WTC11 (cell line): Measurements from ENCODE around the gene SFXN1. TPM values are rescaled to one million over a fixed set of nuclear protein-coding genes. Genes with fewer than 3 reads are reported as not detected.
A peak's percentile ranks its signal among the peaks of the same experiment; 100 is the strongest.

Source experiments
- ATAC-seq: fragments of 200-7000 bp; cut with Tn5 transposase; 2 replicates; pipeline ENCODE4 v1.10.0; 2021; ENCODE audit warnings: mild to moderate bottlenecking, moderate library complexity
- CTCF ChIA-PET: fragments of 300-600 bp; sonication (Branson Sonifier 250); formaldehyde crosslinking; loops from one replicate; lab custom pipeline; 2021; ENCODE audit warnings: antibody characterized with exemption; lab: Charles Lee
- POLR2A ChIA-PET: fragments of 350-600 bp; sonication (Branson Sonifier 250); formaldehyde crosslinking; loops from one replicate; lab custom pipeline; 2021; ENCODE audit warnings: antibody characterized with exemption; lab: Charles Lee
- DNase-seq: peaks from one replicate; pipeline ENCODE4 v3.0.0; 2021; ENCODE audit warnings: low spot score
- H3K27ac Mint-ChIP-seq: 2 replicates; pipeline ENCODE4 v1.8.0; 2021; ENCODE audit warnings: mixed read lengths
- H3K27me3 Mint-ChIP-seq: 2 replicates; pipeline ENCODE4 v1.8.0; 2021; ENCODE audit warnings: low read depth, mild to moderate bottlenecking, moderate library complexity, mixed read lengths
- H3K36me3 Mint-ChIP-seq: 2 replicates; pipeline ENCODE4 v1.8.0; 2021; ENCODE audit warnings: mixed read lengths
- H3K4me1 Mint-ChIP-seq: 2 replicates; pipeline ENCODE4 v1.8.0; 2022; ENCODE audit warnings: mixed read lengths
- H3K4me3 Mint-ChIP-seq: 2 replicates; pipeline ENCODE4 v1.8.0; 2021; ENCODE audit warnings: mild to moderate bottlenecking, moderate library complexity, mixed read lengths
- H3K9me3 Mint-ChIP-seq: 2 replicates; pipeline ENCODE4 v1.8.0; 2021; ENCODE audit warnings: mixed read lengths
- CBFB ChIP-seq: sonication (generic); formaldehyde crosslinking; IDR thresholded peaks from 2 replicates; pipeline ENCODE4 v1.8.1; 2022; ENCODE audit warnings: mild to moderate bottlenecking, low read depth, missing genetic modification reagents
- CTCF ChIP-seq: fragments of 200-600 bp; IDR thresholded peaks from 2 replicates; pipeline ENCODE4 v1.8.0; 2022; ENCODE audit warnings: antibody characterized with exemption
- FOXJ3 ChIP-seq: sonication (generic); formaldehyde crosslinking; IDR thresholded peaks from 2 replicates; pipeline ENCODE4 v1.9.0; 2021; ENCODE audit warnings: missing genetic modification reagents, mild to moderate bottlenecking, borderline replicate concordance
- MLX ChIP-seq: sonication (generic); formaldehyde crosslinking; IDR thresholded peaks from 2 replicates; pipeline ENCODE4 v1.8.1; 2023; ENCODE audit warnings: mild to moderate bottlenecking, missing genetic modification reagents, moderate library complexity
- MYBL2 ChIP-seq: sonication (generic); formaldehyde crosslinking; IDR thresholded peaks from 2 replicates; pipeline ENCODE4 v1.8.1; 2023; ENCODE audit warnings: mild to moderate bottlenecking, moderate library complexity, missing genetic modification reagents
- RORB ChIP-seq: fragments of 250-450 bp; sonication (Bioruptor Pico); IDR thresholded peaks from 2 replicates; pipeline ENCODE4 v1.9.0; 2021; ENCODE audit warnings: mild to moderate bottlenecking
- TEAD1 ChIP-seq: sonication (generic); formaldehyde crosslinking; IDR thresholded peaks from 2 replicates; pipeline ENCODE4 v1.8.0; 2022; ENCODE audit warnings: mild to moderate bottlenecking, missing genetic modification reagents
- TEAD4 ChIP-seq: sonication (generic); formaldehyde crosslinking; IDR thresholded peaks from 2 replicates; pipeline ENCODE4 v1.8.0; 2022; ENCODE audit warnings: mild to moderate bottlenecking, missing genetic modification reagents
- ZMAT4 ChIP-seq: fragments of 250-450 bp; sonication (Bioruptor Pico); IDR thresholded peaks from 2 replicates; pipeline ENCODE4 v1.9.0; 2021; ENCODE audit warnings: mild to moderate bottlenecking
- ZNF121 ChIP-seq: sonication (generic); formaldehyde crosslinking; IDR thresholded peaks from 2 replicates; pipeline ENCODE4 v1.8.0; 2023; ENCODE audit warnings: missing genetic modification reagents
- ZNF317 ChIP-seq: sonication (generic); formaldehyde crosslinking; IDR thresholded peaks from 2 replicates; pipeline ENCODE4 v1.8.1; 2023; ENCODE audit warnings: low read depth, mild to moderate bottlenecking, moderate library complexity, missing genetic modification reagents, borderline replicate concordance
- ZNF416 ChIP-seq: fragments of 250-450 bp; sonication (Bioruptor Pico); IDR thresholded peaks from 2 replicates; pipeline ENCODE4 v1.9.0; 2021; ENCODE audit warnings: mild to moderate bottlenecking, inconsistent platforms
- total RNA-seq: library from RNA; stranded (reverse); gene quantifications from 3 replicates; pipeline ENCODE4 v1.2.3, GENCODE V29; 2021
- TF ChIP-seq, protein P1 (sequence below): sonication (generic); formaldehyde crosslinking; conservative IDR thresholded peaks from 2 replicates; pipeline ENCODE4 v1.8.1; 2022; ENCODE audit warnings: mild to moderate bottlenecking, missing genetic modification reagents
- TF ChIP-seq, protein P2 (sequence below): sonication (generic); formaldehyde crosslinking; IDR thresholded peaks from 2 replicates; pipeline ENCODE4 v1.8.0; 2022; ENCODE audit warnings: mild to moderate bottlenecking, missing genetic modification reagents
- TF ChIP-seq, protein P3 (sequence below): sonication (generic); formaldehyde crosslinking; IDR thresholded peaks from 2 replicates; pipeline ENCODE4 v1.8.0; 2022; ENCODE audit warnings: mild to moderate bottlenecking, missing genetic modification reagents

The SFXN1 gene
- total RNA-seq, 1 experiment from 2014 or later = 82.9 TPM

DNA sequence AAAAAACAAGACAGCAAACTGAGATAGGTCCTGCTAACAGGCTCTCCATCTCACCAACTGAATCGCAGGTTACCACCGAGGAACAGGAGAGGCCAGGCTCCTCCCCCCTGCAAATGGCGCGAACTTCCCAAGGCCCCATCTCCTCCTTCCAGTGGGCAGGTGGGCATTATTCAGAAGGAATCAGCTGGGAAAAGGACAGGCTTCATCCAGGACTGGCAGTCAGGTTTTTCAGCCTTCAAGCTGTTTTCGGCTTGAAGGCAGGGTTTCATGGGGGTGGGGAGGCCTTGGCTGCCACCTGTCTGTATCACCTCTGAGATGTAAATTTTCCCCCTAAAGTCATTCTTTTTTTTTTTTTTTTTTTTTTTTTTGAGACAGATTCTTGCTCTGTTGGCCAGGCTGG is 79.4 kb downstream of the SFXN1 start:
- ATAC-seq (peak; percentile 45), DNase-seq (peak; percentile 37)
- ChIA-PET CTCF (interaction anchor here (0.7 to 6.0 kb wide), 6 partner anchors 8 to 172 kb away, joined by 4 to 48 read pairs (median 6); no protein-coding TSS in a partner anchor), POLR2A (interaction anchor here (0.7 to 1.1 kb wide), 2 partner anchors 9 to 980 kb away, joined by 3 read pairs; partner anchors contain the start of gene RNF44)
- Mint-ChIP-seq H3K9me3 (no peaks in the 10 kb centered on the region), H3K4me1 (peaks cover 70% of the 10 kb centered on the region), H3K4me3 (no peak overlapping the region), H3K36me3 (no peaks in the 10 kb centered on the region), H3K27me3 (no peaks in the 10 kb centered on the region), H3K27ac (peak overlapping the region; percentile 90)
- no peak for TF ChIP-seq MYBL2 (CRISPR knock-in tag)

- ATAC-seq (no peak), DNase-seq (no peak)
- POLR2A ChIA-PET = interaction anchor here (1.0 kb wide), 1 partner anchor 25 kb away, joined by 3 read pairs; no protein-coding TSS in a partner anchor
- Mint-ChIP-seq H3K27ac (peak overlapping the region; percentile 79; the same call in 1 of the 2 replicates), H3K36me3 (no peaks in the 10 kb centered on the region), H3K4me1 (peaks cover 63% of the 10 kb centered on the region), H3K9me3 (no peaks in the 10 kb centered on the region), H3K27me3 (no peaks in the 10 kb centered on the region), H3K4me3 (no peak overlapping the region)
- CTCF ChIA-PET = interaction anchor here (0.6 to 6.0 kb wide), 6 partner anchors 9 to 96 kb away, joined by 3 to 48 read pairs (median 4); no protein-coding TSS in a partner anchor
- TF ChIP-seq, protein P1, sequence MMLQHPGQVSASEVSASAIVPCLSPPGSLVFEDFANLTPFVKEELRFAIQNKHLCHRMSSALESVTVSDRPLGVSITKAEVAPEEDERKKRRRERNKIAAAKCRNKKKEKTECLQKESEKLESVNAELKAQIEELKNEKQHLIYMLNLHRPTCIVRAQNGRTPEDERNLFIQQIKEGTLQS (CRISPR knock-in tag) = no peak
- peak; percentile 97 for TF ChIP-seq ZNF121 (CRISPR knock-in tag)
Measured at GRCh38 chr5:175558801-175559480, 80.6 kb downstream of the SFXN1 start.

GRCh38 chr5:175560011-175560410 is 81.7 kb downstream of the SFXN1 start:
- no peaks in the 10 kb centered on the region for H3K36me3 Mint-ChIP-seq
- H3K9me3 Mint-ChIP-seq = no peaks in the 10 kb centered on the region
- CTCF ChIA-PET = interaction anchor here (1.0 to 2.2 kb wide), 3 partner anchors 16 to 26 kb away, joined by 3 to 10 read pairs (median 3); no protein-coding TSS in a partner anchor
- no peak for DNase-seq
- TF ChIP-seq CBFB (no peak), FOXJ3 (no peak), CTCF (no peak)
- TF ChIP-seq, protein P2, sequence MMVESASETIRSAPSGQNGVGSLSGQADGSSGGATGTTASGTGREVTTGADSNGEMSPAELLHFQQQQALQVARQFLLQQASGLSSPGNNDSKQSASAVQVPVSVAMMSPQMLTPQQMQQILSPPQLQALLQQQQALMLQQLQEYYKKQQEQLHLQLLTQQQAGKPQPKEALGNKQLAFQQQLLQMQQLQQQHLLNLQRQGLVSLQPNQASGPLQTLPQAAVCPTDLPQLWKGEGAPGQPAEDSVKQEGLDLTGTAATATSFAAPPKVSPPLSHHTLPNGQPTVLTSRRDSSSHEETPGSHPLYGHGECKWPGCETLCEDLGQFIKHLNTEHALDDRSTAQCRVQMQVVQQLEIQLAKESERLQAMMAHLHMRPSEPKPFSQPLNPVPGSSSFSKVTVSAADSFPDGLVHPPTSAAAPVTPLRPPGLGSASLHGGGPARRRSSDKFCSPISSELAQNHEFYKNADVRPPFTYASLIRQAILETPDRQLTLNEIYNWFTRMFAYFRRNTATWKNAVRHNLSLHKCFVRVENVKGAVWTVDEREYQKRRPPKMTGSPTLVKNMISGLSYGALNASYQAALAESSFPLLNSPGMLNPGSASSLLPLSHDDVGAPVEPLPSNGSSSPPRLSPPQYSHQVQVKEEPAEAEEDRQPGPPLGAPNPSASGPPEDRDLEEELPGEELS = no peak
- TF ChIP-seq, all 79 proteins: peak for 0
- H3K4me1 Mint-ChIP-seq = peaks cover 59% of the 10 kb centered on the region
- peak overlapping the region; percentile 96 for H3K27ac Mint-ChIP-seq
- POLR2A ChIA-PET = no interaction called here
- ATAC-seq = no peak
- H3K4me3 Mint-ChIP-seq = no peak overlapping the region
- no peaks in the 10 kb centered on the region for H3K27me3 Mint-ChIP-seq

GRCh38 chr5:175561085-175561484 is 82.7 kb downstream of the SFXN1 start:
- POLR2A ChIA-PET = no interaction called here
- Mint-ChIP-seq H3K36me3 (no peaks in the 10 kb centered on the region), H3K27me3 (no peaks in the 10 kb centered on the region), H3K4me3 (no peak overlapping the region), H3K4me1 (peaks cover 62% of the 10 kb centered on the region), H3K27ac (peak overlapping the region; percentile 91), H3K9me3 (no peaks in the 10 kb centered on the region)
- TF ChIP-seq CTCF (no peak), MLX (CRISPR knock-in tag) (no peak), ZNF121 (CRISPR knock-in tag) (peak; percentile 98), CBFB (no peak; the same call in 1 of the 2 replicates), ZNF416 (no peak), TEAD1 (0 out of 2 replicates have a peak, but pooled peaks have one; percentile 36), TEAD4 (CRISPR knock-in tag) (peak; percentile 71; the same call in 1 of the 2 replicates), ZMAT4 (CRISPR knock-in tag) (no peak), RORB (CRISPR knock-in tag) (no peak), ZNF317 (CRISPR knock-in tag) (no peak)
- TF ChIP-seq, protein P3, sequence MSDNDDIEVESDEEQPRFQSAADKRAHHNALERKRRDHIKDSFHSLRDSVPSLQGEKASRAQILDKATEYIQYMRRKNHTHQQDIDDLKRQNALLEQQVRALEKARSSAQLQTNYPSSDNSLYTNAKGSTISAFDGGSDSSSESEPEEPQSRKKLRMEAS = peak; percentile 64; the same call in 1 of the 2 replicates
- TF ChIP-seq, all 79 proteins: peak for 4
- CTCF ChIA-PET = interaction anchor here (0.6 to 1.0 kb wide), 2 partner anchors 13 to 27 kb away, joined by 4 to 8 read pairs; no protein-coding TSS in a partner anchor
- ATAC-seq (peak; percentile 47), DNase-seq (no peak)
